H1 (cell line): ENCODE data around the gene GDPD2. TPM values are rescaled to one million over a fixed set of nuclear protein-coding genes. Genes with fewer than 3 reads are reported as not detected.
A peak's percentile ranks its signal among the peaks of the same experiment; 100 is the strongest.

Experiments
- CTCF ChIA-PET: fragments of 300-600 bp; sonication (Branson Sonifier 250); formaldehyde crosslinking; loops from one replicate; lab custom pipeline; 2021; ENCODE audit not compliant: partially characterized antibody; lab: Charles Lee
- POLR2A ChIA-PET: fragments of 300-600 bp; sonication (Branson Sonifier 250); formaldehyde crosslinking; loops from one replicate; lab custom pipeline; 2021; ENCODE audit warnings: inconsistent platforms; ENCODE audit not compliant: partially characterized antibody; lab: Charles Lee
- DNase-seq, 2 experiments: peaks; one replicate each; pipeline versions ENCODE4 v3.0.0 to v3.0.0-alpha.2; 2010 to 2022; ENCODE audit warnings: low spot score in 2 of 2, low read depth in 1 of 2, mixed read lengths in 1 of 2
- FAIRE-seq: peaks from 2 replicates; lab custom pipeline; 2011; peaks lifted over from hg19 to GRCh38; lab: Jason Lieb, UNC
- H2AFZ ChIP-seq: 2 replicates; pipeline ENCODE4 v1.8.1; 2012; ENCODE audit warnings: low read length, inconsistent platforms
- H2AK5ac ChIP-seq: 2 replicates; pipeline ENCODE4 v1.6.1; 2013; ENCODE audit warnings: low read depth, low read length
- H2BK120ac ChIP-seq: replicated peaks from 2 replicates; pipeline ENCODE3; 2013; ENCODE audit warnings: low read depth, low read length, inconsistent platforms
- H2BK12ac ChIP-seq: 2 replicates; pipeline ENCODE4 v1.6.1; 2013; ENCODE audit warnings: low read depth, low read length
- H2BK15ac ChIP-seq: 2 replicates; pipeline ENCODE4 v1.6.1; 2013; ENCODE audit warnings: low read length
- H2BK20ac ChIP-seq: 2 replicates; pipeline ENCODE4 v1.6.1; 2013; ENCODE audit warnings: low read length
- H2BK5ac ChIP-seq: 2 replicates; pipeline ENCODE4 v1.6.1; 2013; ENCODE audit warnings: low read depth, low read length
- H3K14ac ChIP-seq: 2 replicates; pipeline ENCODE4 v1.6.1; 2013; ENCODE audit warnings: inconsistent platforms; ENCODE audit not compliant: insufficient read length
- H3K18ac ChIP-seq: 2 replicates; pipeline ENCODE4 v1.6.1; 2013; ENCODE audit warnings: low read length; ENCODE audit errors: extremely low read depth
- H3K23ac ChIP-seq: 2 replicates; pipeline ENCODE4 v1.6.1; 2013; ENCODE audit warnings: inconsistent platforms; ENCODE audit not compliant: insufficient read length
- H3K23me2 ChIP-seq: 2 replicates; pipeline ENCODE4 v1.6.1; 2013; ENCODE audit warnings: low read depth, low read length
- H3K27ac ChIP-seq: 2 replicates; pipeline ENCODE4 v1.6.1; 2011; ENCODE audit warnings: low read depth, low read length, inconsistent platforms
- H3K27me3 ChIP-seq, 4 experiments: replicated peaks in 1 of 4; 1 replicate in 1 of 4; 2 replicates in 3 of 4; pipeline versions ENCODE4 v1.6.1 to v1.8.1; 2011 to 2013; ENCODE audit warnings: low read length in 3 of 4, mild to moderate bottlenecking in 3 of 4, inconsistent platforms in 2 of 4, mixed read lengths in 2 of 4, moderate library complexity in 1 of 4; ENCODE audit not compliant: control insufficient read depth in 3 of 4, insufficient read depth in 3 of 4; ENCODE audit errors: extremely low read depth in 1 of 4
- H3K36me3 ChIP-seq, 4 experiments: 2 replicates each; pipeline versions ENCODE4 v1.6.1 to v1.8.1; 2011 to 2013; ENCODE audit warnings: mild to moderate bottlenecking in 4 of 4, low read length in 3 of 4, moderate library complexity in 2 of 4, control low read depth in 1 of 4, inconsistent platforms in 1 of 4; ENCODE audit not compliant: insufficient read depth in 4 of 4, control insufficient read depth in 2 of 4
- H3K4ac ChIP-seq: replicated peaks from 2 replicates; pipeline ENCODE3; 2013; ENCODE audit warnings: low read length, low read depth, mixed read lengths, inconsistent platforms; ENCODE audit not compliant: insufficient read length
- H3K4me1 ChIP-seq, 4 experiments: replicated peaks in 1 of 4; 1 replicate in 1 of 4; 2 replicates in 3 of 4; pipeline versions ENCODE4 v1.6.1 to v1.8.1; 2011 to 2013; ENCODE audit warnings: low read length in 3 of 4, inconsistent platforms in 2 of 4, mixed read lengths in 1 of 4; ENCODE audit not compliant: insufficient read depth in 4 of 4, control insufficient read depth in 3 of 4
- H3K4me2 ChIP-seq, 2 experiments: 2 replicates each; pipeline versions ENCODE4 v1.6.1 to v1.8.1; 2011 to 2013; ENCODE audit warnings: low read depth in 2 of 2, low read length in 2 of 2, control low read depth in 1 of 2, inconsistent platforms in 1 of 2, mild to moderate bottlenecking in 1 of 2; ENCODE audit not compliant: insufficient read depth in 1 of 2
- H3K4me3 ChIP-seq, 4 experiments: fragments of 200-600, 300-600 bp in 1 of 4; sonication (generic), shearing (Covaris generic), sonication (Bioruptor Twin) in 1 of 4; 2 replicates each; pipeline versions ENCODE4 v1.5.1 to v1.8.1; 2011 to 2016; ENCODE audit warnings: low read length in 4 of 4, low read depth in 3 of 4, control low read depth in 2 of 4, inconsistent platforms in 2 of 4, mild to moderate bottlenecking in 2 of 4, mixed read lengths in 1 of 4, moderate library complexity in 1 of 4; ENCODE audit not compliant: insufficient read depth in 2 of 4; ENCODE audit errors: extremely low read depth in 1 of 4
- H3K56ac ChIP-seq: replicated peaks from 2 replicates; pipeline ENCODE3; 2013; ENCODE audit warnings: low read depth, mild to moderate bottlenecking, mixed read lengths, low read length, inconsistent platforms; ENCODE audit not compliant: insufficient read length
- H3K79me1 ChIP-seq: 2 replicates; pipeline ENCODE4 v1.6.1; 2013; ENCODE audit warnings: low read depth, low read length, control low read depth
- H3K79me2 ChIP-seq, 2 experiments: 2 replicates each; pipeline versions ENCODE4 v1.6.1 to v1.8.1; 2012 to 2013; ENCODE audit warnings: low read length in 2 of 2, mild to moderate bottlenecking in 2 of 2, inconsistent platforms in 1 of 2; ENCODE audit not compliant: insufficient read depth in 2 of 2, control insufficient read depth in 1 of 2
- H3K9ac ChIP-seq, 4 experiments: replicated peaks in 1 of 4; 1 replicate in 1 of 4; 2 replicates in 3 of 4; pipeline versions ENCODE4 v1.6.1 to v1.8.1; 2011 to 2013; ENCODE audit warnings: low read depth in 3 of 4, low read length in 3 of 4, control low read depth in 2 of 4, mild to moderate bottlenecking in 2 of 4, moderate library complexity in 2 of 4, inconsistent platforms in 1 of 4; ENCODE audit errors: extremely low read depth in 1 of 4
- H3K9me3 ChIP-seq, 2 experiments: 2 replicates each; pipeline versions ENCODE4 v1.6.1 to v1.8.1; 2012 to 2013; ENCODE audit warnings: mild to moderate bottlenecking in 2 of 2, moderate library complexity in 2 of 2, control low read depth in 1 of 2, inconsistent platforms in 1 of 2, low read depth in 1 of 2, low read length in 1 of 2, mixed read lengths in 1 of 2; ENCODE audit not compliant: insufficient read depth in 2 of 2
- H4K20me1 ChIP-seq, 2 experiments: replicated peaks in 1 of 2; 2 replicates each; pipeline versions ENCODE3 to v1.8.1; 2011 to 2013; ENCODE audit warnings: inconsistent platforms in 2 of 2, low read length in 2 of 2, mild to moderate bottlenecking in 1 of 2; ENCODE audit not compliant: insufficient read depth in 2 of 2, control insufficient read depth in 1 of 2
- H4K5ac ChIP-seq: 2 replicates; pipeline ENCODE4 v1.6.1; 2013; ENCODE audit warnings: low read length, low read depth, mixed read lengths, inconsistent platforms; ENCODE audit not compliant: insufficient read length
- H4K8ac ChIP-seq: 2 replicates; pipeline ENCODE4 v1.8.0; 2013; ENCODE audit warnings: mild to moderate bottlenecking, moderate library complexity, low read length, inconsistent platforms; ENCODE audit not compliant: insufficient read depth; ENCODE audit errors: extremely low read depth
- H4K91ac ChIP-seq: replicated peaks from 2 replicates; pipeline ENCODE3; 2013; ENCODE audit warnings: low read length, mixed read lengths, inconsistent platforms; ENCODE audit not compliant: insufficient read length
- WGBS, 2 experiments: shearing (Covaris generic) in 1 of 2; methylation state at CpG; one replicate each; pipeline versions ENCODE4 v1.1.6 to v1.1.7; 2013 to 2015; ENCODE audit warnings: low lambda C conversion rate in 2 of 2, mixed read lengths in 2 of 2, inconsistent platforms in 1 of 2, low coverage in 1 of 2, missing lambda C conversion rate in 1 of 2; ENCODE audit not compliant: insufficient replicate concordance in 2 of 2, insufficient coverage in 1 of 2, insufficient read length in 1 of 2; ENCODE audit errors: extremely low coverage in 1 of 2, missing lambda C conversion rate in 1 of 2; 5-methylcytosine and 5-hydroxymethylcytosine counted together
- polyA plus RNA-seq, 7 experiments: library from polyadenylated mRNA; depleted of rRNA in 3 of 7; stranded (reverse) in 5 of 7; unstranded in 2 of 7; fragments of >200 nt in 5 of 7; fragments of 200-250 nt in 2 of 7; gene quantifications; 1 replicate in 5 of 7; 2 replicates in 1 of 7; 4 replicates in 1 of 7; pipeline versions ENCODE4 v1.2.1 to v1.2.3, GENCODE V29; 2011 to 2013; ENCODE audit warnings: missing spikeins in 2 of 7, mixed read lengths in 2 of 7
- total RNA-seq: library from RNA; stranded (reverse); fragmentation: NEBNext Ultra II Directional; extraction: Animal tissue kit (Norgen Biotek cat#: 25700); gene quantifications from 2 replicates; pipeline ENCODE4 v1.2.1, GENCODE V29; 2021

The GDPD2 gene
- total and polyA plus RNA-seq, 2 of the 8 experiments (the other 6 are each of a cell fraction or from before 2014, with no cell fraction given), result 25.6 to 68.3 TPM

DNA sequence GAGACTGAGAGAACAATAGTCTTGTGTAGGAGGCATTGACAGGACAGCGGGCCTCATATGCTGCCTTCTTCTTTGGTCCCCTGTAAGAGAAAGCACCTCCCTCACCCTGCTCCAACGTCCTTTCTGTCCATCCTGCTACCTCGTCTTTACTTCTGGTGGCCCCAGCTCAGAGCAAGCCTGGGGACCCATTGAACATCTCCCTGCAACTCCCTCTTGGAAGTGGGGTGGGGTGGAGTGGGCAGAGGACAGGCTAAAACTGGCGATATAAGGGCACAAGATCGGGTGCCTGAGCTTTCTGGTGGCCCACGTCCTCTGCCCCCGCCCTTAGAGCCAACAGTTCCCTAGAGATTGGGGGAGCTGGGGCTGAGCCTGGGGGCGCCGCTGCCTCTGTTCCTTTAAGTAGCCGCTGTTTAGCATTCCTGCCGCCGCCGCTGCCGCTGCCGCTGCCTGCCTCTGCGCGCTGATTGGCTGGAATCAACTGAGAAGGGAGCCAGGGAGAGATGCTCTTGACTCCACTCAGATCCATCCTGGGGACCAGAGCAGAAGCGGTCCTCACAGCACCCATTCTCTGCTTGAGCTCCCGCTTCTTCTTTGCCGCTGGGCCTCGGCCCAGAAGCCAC lies 21.3 kb downstream of the GDPD2 start, which contains the start of gene DLG3:
Gene DLG3 (plus strand): TSS at position 510 of the 620 bp plus-strand sequence. CDS start 367 bp downstream, outside the sequence.
- Histone ChIP-seq H2AFZ (no peak within 1 kb of the TSS), H2BK120ac (no peak within 1 kb of the TSS), H3K27me3 (peaks cover 0 to 12% (median 10%) of the 10 kb centered on the region in 4 experiments; a peak in 4 of 7 replicates), H2BK20ac (no peak within 1 kb of the TSS), H3K23me2 (no peaks in the 10 kb centered on the region; the same call in 1 of the 2 replicates), H3K4me1 (no peaks in the 10 kb centered on the region; a peak in 1 of 7 replicates), H3K79me2 (no peaks in the 10 kb centered on the region), H3K4me2 (peak within 1 kb of the TSS; percentile 60 to 68), H3K18ac (no peak within 1 kb of the TSS), H4K5ac (no peak within 1 kb of the TSS), H3K4me3 (peak within 1 kb of the TSS; percentile 2 to 54 (median 10); a peak in 4 of 8 replicates), H2BK15ac (no peak within 1 kb of the TSS), H2BK12ac (no peak within 1 kb of the TSS), H3K9ac (no peak within 1 kb of the TSS), H3K36me3 (no peaks in the 10 kb centered on the region), H4K91ac (no peak within 1 kb of the TSS), H2AK5ac (no peak within 1 kb of the TSS), H3K27ac (no peak within 1 kb of the TSS), H3K9me3 (no peaks in the 10 kb centered on the region), H3K79me1 (no peaks in the 10 kb centered on the region), H3K23ac (no peak within 1 kb of the TSS), H3K14ac (no peak within 1 kb of the TSS), H4K20me1 (no peaks in the 10 kb centered on the region), H2BK5ac (no peak within 1 kb of the TSS), H3K4ac (no peak within 1 kb of the TSS), H3K56ac (no peak within 1 kb of the TSS), H4K8ac (no peak within 1 kb of the TSS; the same call in none of the 2 replicates)
- ChIA-PET POLR2A (interaction anchor here (1.0 to 3.0 kb wide), 2 partner anchors 10 to 41 kb away, joined by 3 to 22 read pairs; no protein-coding TSS in a partner anchor), CTCF (interaction anchor here (0.9 to 2.4 kb wide), 4 partner anchors 8 to 116 kb away, joined by 3 to 11 read pairs (median 6); no protein-coding TSS in a partner anchor)
- DNase-seq, result peak in 1 of 2 experiments; percentile 66
- 9% methylated on average over 16 of the region's 21 CpGs; no CpG with 5 or more reads in 1 of the 2 experiments for WGBS, 2 experiments
- FAIRE-seq, result peak; percentile 71
